Measurements from ENCODE around the gene PPAN. TPM values are rescaled to one million over a fixed set of nuclear protein-coding genes. Genes with fewer than 3 reads are reported as not detected.

Gene PPAN
- total and polyA plus RNA-seq, 10 donors = 26.8 to 90.2 (median 47.2) TPM

GRCh38 chr19:10069046-10069445, 37.1 kb upstream of the PPAN start:
- WGBS, 5 donors = 71 to 81% (median 78%) methylated on average over 6 of the region's 6 CpGs
- no peak overlapping the region for H3K4me3 ChIP-seq
- TF ChIP-seq POLR2AphosphoS5 (IDR thresholded peaks at IDR 0.05) (no peak), POLR2A (IDR thresholded peaks at IDR 0.05) (no peak)
- TF ChIP-seq, protein P1, sequence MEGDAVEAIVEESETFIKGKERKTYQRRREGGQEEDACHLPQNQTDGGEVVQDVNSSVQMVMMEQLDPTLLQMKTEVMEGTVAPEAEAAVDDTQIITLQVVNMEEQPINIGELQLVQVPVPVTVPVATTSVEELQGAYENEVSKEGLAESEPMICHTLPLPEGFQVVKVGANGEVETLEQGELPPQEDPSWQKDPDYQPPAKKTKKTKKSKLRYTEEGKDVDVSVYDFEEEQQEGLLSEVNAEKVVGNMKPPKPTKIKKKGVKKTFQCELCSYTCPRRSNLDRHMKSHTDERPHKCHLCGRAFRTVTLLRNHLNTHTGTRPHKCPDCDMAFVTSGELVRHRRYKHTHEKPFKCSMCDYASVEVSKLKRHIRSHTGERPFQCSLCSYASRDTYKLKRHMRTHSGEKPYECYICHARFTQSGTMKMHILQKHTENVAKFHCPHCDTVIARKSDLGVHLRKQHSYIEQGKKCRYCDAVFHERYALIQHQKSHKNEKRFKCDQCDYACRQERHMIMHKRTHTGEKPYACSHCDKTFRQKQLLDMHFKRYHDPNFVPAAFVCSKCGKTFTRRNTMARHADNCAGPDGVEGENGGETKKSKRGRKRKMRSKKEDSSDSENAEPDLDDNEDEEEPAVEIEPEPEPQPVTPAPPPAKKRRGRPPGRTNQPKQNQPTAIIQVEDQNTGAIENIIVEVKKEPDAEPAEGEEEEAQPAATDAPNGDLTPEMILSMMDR (IDR thresholded peaks at IDR 0.05 in 8 of 11, conservative IDR thresholded peaks at IDR 0.05 in 3 of 11) = no peak
- H3K27ac ChIP-seq = no peak overlapping the region
- DNase-seq = no peak
- H3K27me3 ChIP-seq (replicated peaks in 1 of 7) = peaks cover 0 to 14% (median 0%) of the 10 kb centered on the region in 7 donors
- peaks cover 3 to 12% (median 7%) of the 10 kb centered on the region in 8 donors for H3K9me3 ChIP-seq
- intact Hi-C loops (cut with DNase I; ENCODE audit: low total_unique reads) = no loop called here
- H3K36me3 ChIP-seq = no peaks in the 10 kb centered on the region
- no peaks in the 10 kb centered on the region for H3K4me1 ChIP-seq

- Histone ChIP-seq H3K9me3 (peaks cover 3 to 18% (median 12%) of the 10 kb centered on the region in 8 donors), H3K36me3 (no peaks in the 10 kb centered on the region), H3K4me3 (no peak overlapping the region), H3K27ac (no peak overlapping the region), H3K27me3 (replicated peaks in 1 of 7) (no peaks in the 10 kb centered on the region), H3K4me1 (no peaks in the 10 kb centered on the region)
- intact Hi-C loops (cut with DNase I; ENCODE audit: low total_unique reads) = no loop called here
- DNase-seq = no peak
- TF ChIP-seq POLR2A (IDR thresholded peaks at IDR 0.05) = no peak
- TF ChIP-seq POLR2AphosphoS5 (IDR thresholded peaks at IDR 0.05) = no peak
- TF ChIP-seq, protein P1 (IDR thresholded peaks at IDR 0.05 in 8 of 11, conservative IDR thresholded peaks at IDR 0.05 in 3 of 11) = no peak
- 67 to 77% (median 72%) methylated on average over 21 to 22 of the region's 22 CpGs for WGBS, 5 donors
Observed at GRCh38 chr19:10070730-10071446, 35.3 kb upstream of the PPAN start.

GRCh38 chr19:10074153-10074552, 32.0 kb upstream of the PPAN start:
- H3K4me1 ChIP-seq = no peaks in the 10 kb centered on the region
- no peak overlapping the region for H3K4me3 ChIP-seq
- WGBS, 5 donors = 51 to 78% (median 62%) methylated on average over 2 of the region's 2 CpGs
- H3K9me3 ChIP-seq = peaks cover 3 to 18% (median 12%) of the 10 kb centered on the region in 8 donors
- intact Hi-C loops (cut with DNase I; ENCODE audit: low total_unique reads) = no loop called here
- no peak for DNase-seq
- no peak for TF ChIP-seq POLR2A (IDR thresholded peaks at IDR 0.05)
- TF ChIP-seq POLR2AphosphoS5 (IDR thresholded peaks at IDR 0.05) = no peak
- TF ChIP-seq, protein P1 (IDR thresholded peaks at IDR 0.05 in 8 of 11, conservative IDR thresholded peaks at IDR 0.05 in 3 of 11) = peak in 7 of 11 experiments; percentile 9 to 55 (median 40)
- H3K27ac ChIP-seq = no peak overlapping the region
- H3K27me3 ChIP-seq (replicated peaks in 1 of 7) = no peaks in the 10 kb centered on the region
- no peaks in the 10 kb centered on the region for H3K36me3 ChIP-seq

DNA sequence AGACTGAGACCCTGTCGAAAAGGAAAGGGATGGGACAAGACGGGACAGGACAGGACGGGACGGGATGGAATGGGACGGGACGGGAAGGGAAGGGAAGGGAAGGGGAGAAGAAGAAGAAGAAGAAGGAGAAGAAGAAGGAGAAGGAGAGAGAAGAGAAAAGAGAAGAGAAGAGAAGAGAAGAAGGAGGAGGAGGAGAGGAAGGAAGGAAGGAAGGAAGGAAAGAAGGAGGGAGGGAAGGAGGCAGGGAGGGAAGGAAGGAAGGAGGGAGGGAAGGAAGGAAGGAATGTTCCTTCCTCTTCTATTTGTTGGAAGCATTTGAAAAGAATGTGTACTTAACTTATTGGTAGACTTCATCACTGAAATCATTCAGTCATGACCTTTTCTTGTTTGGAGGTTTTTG, 29.6 kb upstream of the PPAN start:
- H3K27ac ChIP-seq = no peak overlapping the region
- peaks cover 3 to 18% (median 12%) of the 10 kb centered on the region in 8 donors for H3K9me3 ChIP-seq
- WGBS, 5 donors = 72 to 84% (median 81%) methylated on average over 6 of the region's 6 CpGs
- TF ChIP-seq POLR2AphosphoS5 (IDR thresholded peaks at IDR 0.05) (no peak), POLR2A (IDR thresholded peaks at IDR 0.05) (no peak)
- TF ChIP-seq, protein P1 (IDR thresholded peaks at IDR 0.05 in 8 of 11, conservative IDR thresholded peaks at IDR 0.05 in 3 of 11) = no peak
- no peak for DNase-seq
- no peaks in the 10 kb centered on the region for H3K36me3 ChIP-seq
- no peaks in the 10 kb centered on the region for H3K4me1 ChIP-seq
- intact Hi-C loops (cut with DNase I; ENCODE audit: low total_unique reads) = no loop called here
- no peaks in the 10 kb centered on the region for H3K27me3 ChIP-seq (replicated peaks in 1 of 7)
- no peak overlapping the region for H3K4me3 ChIP-seq
